ENCODE results near the gene LDLRAD4. TPM values are rescaled to one million over a fixed set of nuclear protein-coding genes. Genes with fewer than 3 reads are reported as not detected.

LDLRAD4 gene
- total RNA-seq, 1 experiment from 2014 or later = 1.7 TPM

DNA sequence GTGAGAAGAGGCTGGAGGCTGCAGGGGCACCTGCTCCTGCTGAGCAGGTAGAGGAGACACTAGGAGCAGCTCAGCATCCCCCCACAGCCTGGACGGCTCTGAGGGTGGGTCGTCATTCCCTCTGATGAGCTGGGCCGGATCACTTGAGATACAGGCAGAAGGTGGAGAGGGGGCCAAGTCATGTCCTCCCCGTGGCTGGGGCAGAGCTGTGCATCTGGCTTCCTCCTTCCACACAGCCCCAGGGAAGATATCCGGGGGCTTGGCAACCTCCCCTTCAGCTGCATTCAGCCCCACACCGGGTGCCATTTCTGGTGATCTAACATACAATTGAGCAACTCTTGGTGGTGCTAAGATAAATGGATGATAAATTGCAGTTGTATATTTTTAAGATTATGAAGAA is 236.9 kb downstream of the LDLRAD4 start:
- no peaks in the 10 kb centered on the region for H4K20me1 ChIP-seq (ENCODE audit: insufficient read depth)
- no peak overlapping the region for H3K27ac ChIP-seq
- no peak overlapping the region for H3K4me3 ChIP-seq
- CTCF ChIA-PET = no interaction called here
- no peaks in the 10 kb centered on the region for H3K9me3 ChIP-seq (ENCODE audit: insufficient read depth, low read depth)
- POLR2A ChIA-PET (ENCODE audit: unreplicated experiment) = no interaction called here
- H3K36me3 ChIP-seq (ENCODE audit: low read depth) = no peaks in the 10 kb centered on the region
- no TSS peak for BruUV-seq (replicated peaks)
- no peaks in the 10 kb centered on the region for H3F3A ChIP-seq (ENCODE audit: insufficient read depth, low read depth)
- no peak overlapping the region for H2AFZ ChIP-seq
- peaks cover 92% of the 10 kb centered on the region for H3K27me3 ChIP-seq (ENCODE audit: insufficient read depth, low read depth)
- no peaks in the 10 kb centered on the region for H3K79me2 ChIP-seq (ENCODE audit: low read depth)
- TF ChIP-seq, protein P1, sequence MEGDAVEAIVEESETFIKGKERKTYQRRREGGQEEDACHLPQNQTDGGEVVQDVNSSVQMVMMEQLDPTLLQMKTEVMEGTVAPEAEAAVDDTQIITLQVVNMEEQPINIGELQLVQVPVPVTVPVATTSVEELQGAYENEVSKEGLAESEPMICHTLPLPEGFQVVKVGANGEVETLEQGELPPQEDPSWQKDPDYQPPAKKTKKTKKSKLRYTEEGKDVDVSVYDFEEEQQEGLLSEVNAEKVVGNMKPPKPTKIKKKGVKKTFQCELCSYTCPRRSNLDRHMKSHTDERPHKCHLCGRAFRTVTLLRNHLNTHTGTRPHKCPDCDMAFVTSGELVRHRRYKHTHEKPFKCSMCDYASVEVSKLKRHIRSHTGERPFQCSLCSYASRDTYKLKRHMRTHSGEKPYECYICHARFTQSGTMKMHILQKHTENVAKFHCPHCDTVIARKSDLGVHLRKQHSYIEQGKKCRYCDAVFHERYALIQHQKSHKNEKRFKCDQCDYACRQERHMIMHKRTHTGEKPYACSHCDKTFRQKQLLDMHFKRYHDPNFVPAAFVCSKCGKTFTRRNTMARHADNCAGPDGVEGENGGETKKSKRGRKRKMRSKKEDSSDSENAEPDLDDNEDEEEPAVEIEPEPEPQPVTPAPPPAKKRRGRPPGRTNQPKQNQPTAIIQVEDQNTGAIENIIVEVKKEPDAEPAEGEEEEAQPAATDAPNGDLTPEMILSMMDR (conservative IDR thresholded peaks at IDR 0.05) = no peak
- TF ChIP-seq EZH2 (IDR thresholded peaks at IDR 0.05; ENCODE audit: low read depth) = no peak
- no peaks in the 10 kb centered on the region for H3K9me2 ChIP-seq (ENCODE audit: insufficient read depth)
- intact Hi-C loops (cut with micrococcal nuclease; ENCODE audit: unreplicated experiment) = no loop called here
- no peaks in the 10 kb centered on the region for H3K4me1 ChIP-seq (replicated peaks; ENCODE audit: insufficient read depth)
- DNase-seq = no peak
- H3K4me2 ChIP-seq = no peak overlapping the region

DNA sequence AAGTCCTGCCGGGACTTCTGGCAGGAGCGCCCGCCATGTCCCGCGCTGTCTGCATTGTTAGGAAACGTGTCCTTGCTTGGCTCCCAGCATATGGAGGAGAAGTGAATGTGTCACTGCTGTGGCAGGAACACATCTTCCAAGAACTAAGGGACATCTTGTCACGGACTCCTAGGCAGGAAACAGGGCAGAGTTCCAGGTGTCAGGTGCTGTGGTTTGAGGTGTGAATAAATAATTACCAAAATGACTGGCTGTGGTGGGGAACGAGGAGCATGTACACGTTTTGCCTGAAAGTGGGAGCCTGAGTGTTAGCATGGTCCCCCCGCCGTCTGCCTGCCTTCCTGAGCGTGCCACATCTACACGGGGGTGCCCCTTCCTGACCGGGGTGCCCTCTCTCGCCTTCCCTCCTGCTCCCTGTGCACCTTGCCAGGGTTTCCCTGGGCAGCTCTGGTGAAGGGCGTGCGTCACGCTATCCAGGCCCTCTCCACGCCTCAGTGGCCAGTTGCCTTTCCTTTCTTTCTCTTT is 237.5 kb downstream of the LDLRAD4 start:
- peaks cover 90% of the 10 kb centered on the region for H3K27me3 ChIP-seq (ENCODE audit: insufficient read depth, low read depth)
- no peaks in the 10 kb centered on the region for H3K4me1 ChIP-seq (replicated peaks; ENCODE audit: insufficient read depth)
- H3K9me3 ChIP-seq (ENCODE audit: insufficient read depth, low read depth) = no peaks in the 10 kb centered on the region
- TF ChIP-seq, protein P1 (conservative IDR thresholded peaks at IDR 0.05) = no peak
- TF ChIP-seq EZH2 (IDR thresholded peaks at IDR 0.05; ENCODE audit: low read depth) = no peak
- H3K27ac ChIP-seq = no peak overlapping the region
- no TSS peak for BruUV-seq (replicated peaks)
- no peaks in the 10 kb centered on the region for H3F3A ChIP-seq (ENCODE audit: insufficient read depth, low read depth)
- ChIA-PET CTCF (no interaction called here), POLR2A (ENCODE audit: unreplicated experiment) (no interaction called here)
- intact Hi-C loops (cut with micrococcal nuclease; ENCODE audit: unreplicated experiment) = no loop called here
- no peak for DNase-seq
- no peaks in the 10 kb centered on the region for H4K20me1 ChIP-seq (ENCODE audit: insufficient read depth)
- no peak overlapping the region for H2AFZ ChIP-seq
- no peak overlapping the region for H3K4me3 ChIP-seq
- H3K79me2 ChIP-seq (ENCODE audit: low read depth) = no peaks in the 10 kb centered on the region
- H3K9me2 ChIP-seq (ENCODE audit: insufficient read depth) = no peaks in the 10 kb centered on the region
- no peak overlapping the region for H3K4me2 ChIP-seq
- no peaks in the 10 kb centered on the region for H3K36me3 ChIP-seq (ENCODE audit: low read depth)

DNA sequence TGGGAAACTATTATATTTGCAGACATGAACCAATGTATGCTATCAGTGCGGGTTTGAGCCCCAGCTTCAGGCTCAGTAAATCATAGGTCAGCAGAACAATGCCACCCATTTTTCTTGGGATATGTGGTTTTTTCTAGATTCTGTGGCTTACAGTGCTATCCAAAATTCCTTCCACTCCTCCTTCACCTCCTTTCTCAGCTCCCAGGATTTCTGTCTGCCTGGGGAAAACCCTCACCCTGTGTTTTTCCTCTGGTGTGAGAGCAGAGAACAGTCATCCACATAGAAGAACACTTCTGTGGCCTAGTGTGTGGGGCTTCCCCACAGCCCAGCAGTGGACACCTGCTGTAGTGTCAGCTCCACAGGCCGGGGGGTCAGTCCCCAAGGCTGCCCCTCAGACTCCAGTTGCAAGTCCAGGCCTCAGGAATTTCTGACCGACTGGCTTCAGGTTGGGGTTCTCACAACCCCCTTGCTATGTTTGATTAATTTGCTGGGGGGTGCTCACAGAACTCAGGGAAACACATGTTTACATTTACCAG is 238.2 kb downstream of the LDLRAD4 start:
- Histone ChIP-seq H3K4me2 (no peak overlapping the region), H3K4me3 (no peak overlapping the region), H3K9me3 (ENCODE audit: insufficient read depth, low read depth) (no peaks in the 10 kb centered on the region), H3F3A (ENCODE audit: insufficient read depth, low read depth) (no peaks in the 10 kb centered on the region), H4K20me1 (ENCODE audit: insufficient read depth) (no peaks in the 10 kb centered on the region), H3K9me2 (ENCODE audit: insufficient read depth) (no peaks in the 10 kb centered on the region), H3K27ac (no peak overlapping the region), H3K36me3 (ENCODE audit: low read depth) (no peaks in the 10 kb centered on the region), H3K27me3 (ENCODE audit: insufficient read depth, low read depth) (peaks cover 90% of the 10 kb centered on the region), H3K79me2 (ENCODE audit: low read depth) (no peaks in the 10 kb centered on the region), H3K4me1 (replicated peaks; ENCODE audit: insufficient read depth) (no peaks in the 10 kb centered on the region), H2AFZ (no peak overlapping the region)
- DNase-seq = no peak
- TF ChIP-seq, protein P1 (conservative IDR thresholded peaks at IDR 0.05) = no peak
- no peak for TF ChIP-seq EZH2 (IDR thresholded peaks at IDR 0.05; ENCODE audit: low read depth)
- no TSS peak for BruUV-seq (replicated peaks)
- ChIA-PET CTCF (no interaction called here), POLR2A (ENCODE audit: unreplicated experiment) (no interaction called here)
- intact Hi-C loops (cut with micrococcal nuclease; ENCODE audit: unreplicated experiment) = no loop called here

Data from PC-9 (cell line).